ENCODE measurements around the gene WFS1. TPM values are rescaled to one million over a fixed set of nuclear protein-coding genes. Genes with fewer than 3 reads are reported as not detected.

The WFS1 gene
- total RNA-seq, 1 donor from 2014 or later, result 29.2 TPM

DNA sequence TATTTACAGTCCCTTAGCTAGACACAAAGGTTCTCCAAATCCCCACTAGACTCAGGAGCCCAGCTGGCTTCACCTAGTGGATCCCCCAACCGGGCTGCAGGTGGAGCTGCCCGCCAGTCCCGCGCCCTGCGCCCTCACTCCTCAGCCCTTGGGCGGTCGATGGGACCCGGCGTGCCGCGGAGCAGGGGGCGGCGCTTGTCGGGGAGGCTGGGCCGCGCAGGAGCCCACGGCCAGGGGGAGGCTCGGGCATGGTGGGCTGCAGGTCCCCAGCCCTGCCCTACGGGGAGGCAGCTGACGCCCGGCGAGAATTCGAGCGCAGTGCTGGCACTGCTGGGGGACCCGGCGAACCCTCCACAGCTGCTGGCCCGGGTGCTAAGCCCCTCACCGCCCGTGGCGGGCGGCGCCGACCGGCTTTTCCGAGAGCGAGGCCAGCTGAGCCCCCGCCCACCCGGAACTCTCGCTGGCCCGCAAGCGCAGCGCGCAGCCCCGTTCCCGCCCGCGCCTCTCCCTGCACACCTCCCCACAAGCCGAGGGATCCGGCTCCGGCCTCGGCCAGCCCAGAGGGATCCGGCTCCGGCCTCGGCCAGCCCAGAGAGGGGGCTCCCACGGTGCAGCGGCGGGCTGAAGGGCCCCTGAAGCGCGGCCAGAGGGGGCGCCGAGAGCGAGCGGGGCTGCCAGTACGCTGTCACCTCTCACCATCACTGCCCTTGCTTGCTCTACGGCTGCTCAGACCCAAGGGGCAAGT is 39.4 kb downstream of the WFS1 start:
- TF ChIP-seq, protein P1, sequence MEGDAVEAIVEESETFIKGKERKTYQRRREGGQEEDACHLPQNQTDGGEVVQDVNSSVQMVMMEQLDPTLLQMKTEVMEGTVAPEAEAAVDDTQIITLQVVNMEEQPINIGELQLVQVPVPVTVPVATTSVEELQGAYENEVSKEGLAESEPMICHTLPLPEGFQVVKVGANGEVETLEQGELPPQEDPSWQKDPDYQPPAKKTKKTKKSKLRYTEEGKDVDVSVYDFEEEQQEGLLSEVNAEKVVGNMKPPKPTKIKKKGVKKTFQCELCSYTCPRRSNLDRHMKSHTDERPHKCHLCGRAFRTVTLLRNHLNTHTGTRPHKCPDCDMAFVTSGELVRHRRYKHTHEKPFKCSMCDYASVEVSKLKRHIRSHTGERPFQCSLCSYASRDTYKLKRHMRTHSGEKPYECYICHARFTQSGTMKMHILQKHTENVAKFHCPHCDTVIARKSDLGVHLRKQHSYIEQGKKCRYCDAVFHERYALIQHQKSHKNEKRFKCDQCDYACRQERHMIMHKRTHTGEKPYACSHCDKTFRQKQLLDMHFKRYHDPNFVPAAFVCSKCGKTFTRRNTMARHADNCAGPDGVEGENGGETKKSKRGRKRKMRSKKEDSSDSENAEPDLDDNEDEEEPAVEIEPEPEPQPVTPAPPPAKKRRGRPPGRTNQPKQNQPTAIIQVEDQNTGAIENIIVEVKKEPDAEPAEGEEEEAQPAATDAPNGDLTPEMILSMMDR (IDR thresholded peaks at IDR 0.05), result no peak
- H3K36me3 Mint-ChIP-seq (ENCODE audit: unreplicated experiment), result no peaks in the 10 kb centered on the region
- no peak for DNase-seq (ENCODE audit: extremely low spot score, unreplicated experiment)
- peaks cover 29% of the 10 kb centered on the region for H3K27me3 Mint-ChIP-seq (ENCODE audit: unreplicated experiment)
- H3K4me3 Mint-ChIP-seq (ENCODE audit: unreplicated experiment), result peak overlapping the region; percentile 65
- peaks cover 4% of the 10 kb centered on the region for H3K4me1 Mint-ChIP-seq (ENCODE audit: unreplicated experiment)
- no peak overlapping the region for H3K27ac Mint-ChIP-seq (ENCODE audit: unreplicated experiment)
- H3K9me3 Mint-ChIP-seq (ENCODE audit: unreplicated experiment), result peaks cover 7% of the 10 kb centered on the region

DNA sequence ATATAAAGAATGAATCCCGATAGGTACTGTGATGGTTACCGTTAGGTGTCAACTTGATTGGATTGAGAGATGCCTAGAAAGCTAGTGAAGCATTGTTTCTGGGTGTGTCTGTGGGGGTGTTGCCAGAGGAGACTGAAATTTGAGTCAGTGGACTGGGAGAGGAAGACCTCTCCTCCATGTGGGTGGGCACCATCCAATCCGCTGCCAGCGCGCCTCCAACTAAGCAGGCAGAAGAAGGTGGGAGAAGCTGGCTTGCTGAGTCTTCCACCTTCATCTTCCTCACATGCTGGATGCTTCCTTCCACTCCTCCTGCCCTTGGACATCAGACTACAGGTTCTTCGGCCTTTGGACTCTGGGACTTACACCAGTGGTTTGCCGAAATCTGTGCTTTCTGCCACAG is 40.1 kb downstream of the WFS1 start:
- Mint-ChIP-seq H3K27me3 (ENCODE audit: unreplicated experiment) (peaks cover 33% of the 10 kb centered on the region), H3K36me3 (ENCODE audit: unreplicated experiment) (no peaks in the 10 kb centered on the region), H3K4me1 (ENCODE audit: unreplicated experiment) (peaks cover 4% of the 10 kb centered on the region), H3K9me3 (ENCODE audit: unreplicated experiment) (peaks cover 7% of the 10 kb centered on the region), H3K27ac (ENCODE audit: unreplicated experiment) (no peak overlapping the region), H3K4me3 (ENCODE audit: unreplicated experiment) (peak overlapping the region; percentile 65)
- no peak for DNase-seq (ENCODE audit: extremely low spot score, unreplicated experiment)
- TF ChIP-seq, protein P1 (IDR thresholded peaks at IDR 0.05), result no peak

DNA sequence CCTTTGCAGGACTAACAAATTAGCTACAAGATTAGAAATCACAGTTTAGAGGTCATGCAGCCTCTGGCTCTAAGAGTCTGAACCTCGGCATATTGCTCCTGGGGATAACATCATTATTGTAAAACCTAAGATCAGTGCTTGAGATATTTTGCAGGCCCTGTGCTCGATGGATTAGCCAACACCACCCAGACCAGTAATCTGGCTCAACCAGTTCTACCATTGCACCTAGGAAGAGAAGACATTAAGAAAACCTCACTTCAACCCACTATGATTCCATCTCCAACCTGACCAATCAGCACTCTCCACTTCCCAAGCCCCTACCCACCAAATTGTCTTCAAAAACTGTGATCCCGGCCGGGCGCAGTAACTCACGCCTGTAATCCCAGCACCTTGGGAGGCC is 43.6 kb downstream of the WFS1 start:
- Mint-ChIP-seq H3K9me3 (ENCODE audit: unreplicated experiment) (peaks cover 4% of the 10 kb centered on the region), H3K36me3 (ENCODE audit: unreplicated experiment) (no peaks in the 10 kb centered on the region), H3K4me3 (ENCODE audit: unreplicated experiment) (no peak overlapping the region), H3K27me3 (ENCODE audit: unreplicated experiment) (peaks cover 51% of the 10 kb centered on the region), H3K27ac (ENCODE audit: unreplicated experiment) (no peak overlapping the region), H3K4me1 (ENCODE audit: unreplicated experiment) (peaks cover 4% of the 10 kb centered on the region)
- no peak for DNase-seq (ENCODE audit: extremely low spot score, unreplicated experiment)
- TF ChIP-seq, protein P1 (IDR thresholded peaks at IDR 0.05), result no peak

DNA sequence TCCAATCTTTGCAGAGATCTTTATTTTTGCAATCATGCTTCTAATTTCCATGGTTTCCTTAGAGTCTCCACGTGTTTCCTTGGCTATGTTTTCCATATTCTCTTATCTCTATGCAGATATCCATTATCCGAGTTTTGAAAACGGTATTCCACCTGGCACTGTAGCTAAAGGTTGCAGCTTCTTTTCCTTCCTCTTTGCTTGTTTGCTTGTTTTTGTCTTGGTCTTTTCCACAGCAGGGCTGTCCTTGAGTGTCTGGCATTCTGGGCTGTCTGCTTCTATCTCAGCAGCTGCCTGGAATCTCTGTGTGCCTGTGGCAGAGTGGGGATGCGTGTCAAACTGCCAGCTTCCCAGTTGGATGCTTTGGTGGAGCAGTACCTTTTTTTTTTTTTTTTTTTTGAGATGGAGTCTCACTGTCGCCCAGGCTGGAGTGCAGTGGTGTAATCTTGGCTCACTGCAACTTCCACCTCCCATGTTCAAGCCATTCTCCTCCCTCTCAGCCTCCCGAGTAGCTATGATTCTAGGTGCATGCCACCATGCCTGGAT is 46.9 kb downstream of the WFS1 start:
- peaks cover 3% of the 10 kb centered on the region for H3K9me3 Mint-ChIP-seq (ENCODE audit: unreplicated experiment)
- TF ChIP-seq, protein P1 (IDR thresholded peaks at IDR 0.05), result no peak
- no peak for DNase-seq (ENCODE audit: extremely low spot score, unreplicated experiment)
- no peaks in the 10 kb centered on the region for H3K4me1 Mint-ChIP-seq (ENCODE audit: unreplicated experiment)
- H3K27ac Mint-ChIP-seq (ENCODE audit: unreplicated experiment), result no peak overlapping the region
- H3K4me3 Mint-ChIP-seq (ENCODE audit: unreplicated experiment), result no peak overlapping the region
- H3K27me3 Mint-ChIP-seq (ENCODE audit: unreplicated experiment), result peaks cover 47% of the 10 kb centered on the region
- no peaks in the 10 kb centered on the region for H3K36me3 Mint-ChIP-seq (ENCODE audit: unreplicated experiment)

DNA sequence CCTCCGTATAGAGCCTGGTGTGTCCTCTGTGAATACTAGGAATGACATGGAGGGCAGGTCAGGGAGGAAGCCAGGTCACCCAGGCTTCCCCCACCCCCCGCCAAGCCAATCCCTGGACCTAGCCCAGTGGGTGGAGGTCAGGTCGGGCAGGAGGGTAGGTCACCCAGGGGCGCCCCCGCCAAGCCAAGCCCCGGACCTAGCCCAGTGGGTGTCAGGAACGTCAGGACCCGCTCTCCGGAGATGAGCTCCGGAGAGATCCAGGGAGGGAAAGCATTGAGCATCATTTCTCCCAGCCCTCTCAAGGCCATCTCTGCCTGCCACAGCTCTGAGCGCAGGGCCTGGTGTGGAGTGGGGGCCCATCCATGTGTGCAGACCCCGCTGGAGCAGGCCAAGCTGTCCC is 48.6 kb downstream of the WFS1 start:
- H3K27me3 Mint-ChIP-seq (ENCODE audit: unreplicated experiment), result peaks cover 39% of the 10 kb centered on the region
- no peaks in the 10 kb centered on the region for H3K36me3 Mint-ChIP-seq (ENCODE audit: unreplicated experiment)
- H3K27ac Mint-ChIP-seq (ENCODE audit: unreplicated experiment), result no peak overlapping the region
- peaks cover 3% of the 10 kb centered on the region for H3K9me3 Mint-ChIP-seq (ENCODE audit: unreplicated experiment)
- no peak for DNase-seq (ENCODE audit: extremely low spot score, unreplicated experiment)
- TF ChIP-seq, protein P1 (IDR thresholded peaks at IDR 0.05), result no peak
- no peaks in the 10 kb centered on the region for H3K4me1 Mint-ChIP-seq (ENCODE audit: unreplicated experiment)
- H3K4me3 Mint-ChIP-seq (ENCODE audit: unreplicated experiment), result no peak overlapping the region

Measured in osteocyte (in vitro differentiated cells).